AG09319 (cell line): ENCODE results near the gene AAMP.

Experiments
- DNase-seq: peaks from one replicate; pipeline ENCODE4 v3.0.0-alpha.2; 2010; ENCODE audit warnings: low read depth; ENCODE audit errors: extremely low read depth
- TF ChIP-seq, protein P1 (sequence below): IDR thresholded peaks from 2 replicates; pipeline ENCODE4 v1.5.1; 2011; ENCODE audit warnings: low read depth, mild to moderate bottlenecking, inconsistent platforms, low read length, moderate library complexity

Gene AAMP

DNA sequence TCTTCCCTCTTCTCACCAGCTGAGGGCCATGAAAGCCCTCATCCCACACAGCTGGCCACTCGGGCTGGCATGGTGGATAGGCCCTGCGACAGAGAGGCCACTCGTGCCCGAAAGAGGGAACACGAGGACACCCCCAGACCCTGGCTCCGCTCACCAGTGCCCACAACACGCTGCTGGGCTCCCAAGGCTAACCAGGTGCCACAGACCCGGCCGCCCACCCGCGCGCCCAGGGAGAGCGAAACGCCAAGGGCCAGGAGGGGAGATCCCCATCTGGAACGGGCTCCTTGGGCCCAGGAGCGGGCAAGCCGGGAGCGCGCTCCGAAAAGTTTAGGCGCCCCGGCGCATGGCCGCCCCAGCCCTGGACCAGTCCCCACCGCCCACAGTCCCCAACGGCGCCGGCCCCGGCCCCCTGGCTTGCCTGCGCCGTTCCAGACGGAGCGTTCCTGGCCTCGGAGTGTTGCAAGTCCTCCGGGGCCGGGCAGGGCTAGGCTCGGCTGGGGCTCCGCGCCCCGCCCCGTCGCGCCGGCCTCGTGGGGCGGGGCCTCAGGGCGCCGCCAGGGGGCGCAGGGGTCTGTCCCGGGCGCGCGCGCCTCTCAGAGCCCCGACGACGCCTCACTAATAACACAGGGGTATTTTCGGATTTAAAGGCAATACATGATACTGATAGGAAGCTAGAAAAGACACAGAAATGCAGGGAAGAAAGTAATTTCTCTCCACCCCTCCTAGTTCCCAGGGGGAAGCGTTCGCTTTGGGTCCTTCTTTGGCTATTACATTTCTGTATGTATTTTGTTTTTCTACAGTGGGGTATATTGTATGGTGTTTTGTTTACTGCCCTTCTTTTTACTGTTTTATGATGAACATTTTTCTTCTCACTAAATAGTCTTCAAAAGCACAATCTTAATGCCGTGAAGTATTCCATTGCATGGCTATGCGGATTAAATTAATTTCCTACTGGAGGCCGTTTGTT lies 22.4 kb upstream of the AAMP start, which contains the start of gene TMBIM1:
TSS of gene TMBIM1 (minus strand) at position 456 of the 967 bp plus-strand sequence. CDS start 10,362 bp downstream, outside the sequence.
- TF ChIP-seq, protein P1, sequence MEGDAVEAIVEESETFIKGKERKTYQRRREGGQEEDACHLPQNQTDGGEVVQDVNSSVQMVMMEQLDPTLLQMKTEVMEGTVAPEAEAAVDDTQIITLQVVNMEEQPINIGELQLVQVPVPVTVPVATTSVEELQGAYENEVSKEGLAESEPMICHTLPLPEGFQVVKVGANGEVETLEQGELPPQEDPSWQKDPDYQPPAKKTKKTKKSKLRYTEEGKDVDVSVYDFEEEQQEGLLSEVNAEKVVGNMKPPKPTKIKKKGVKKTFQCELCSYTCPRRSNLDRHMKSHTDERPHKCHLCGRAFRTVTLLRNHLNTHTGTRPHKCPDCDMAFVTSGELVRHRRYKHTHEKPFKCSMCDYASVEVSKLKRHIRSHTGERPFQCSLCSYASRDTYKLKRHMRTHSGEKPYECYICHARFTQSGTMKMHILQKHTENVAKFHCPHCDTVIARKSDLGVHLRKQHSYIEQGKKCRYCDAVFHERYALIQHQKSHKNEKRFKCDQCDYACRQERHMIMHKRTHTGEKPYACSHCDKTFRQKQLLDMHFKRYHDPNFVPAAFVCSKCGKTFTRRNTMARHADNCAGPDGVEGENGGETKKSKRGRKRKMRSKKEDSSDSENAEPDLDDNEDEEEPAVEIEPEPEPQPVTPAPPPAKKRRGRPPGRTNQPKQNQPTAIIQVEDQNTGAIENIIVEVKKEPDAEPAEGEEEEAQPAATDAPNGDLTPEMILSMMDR: peak; percentile 48
- no peak for DNase-seq

DNA sequence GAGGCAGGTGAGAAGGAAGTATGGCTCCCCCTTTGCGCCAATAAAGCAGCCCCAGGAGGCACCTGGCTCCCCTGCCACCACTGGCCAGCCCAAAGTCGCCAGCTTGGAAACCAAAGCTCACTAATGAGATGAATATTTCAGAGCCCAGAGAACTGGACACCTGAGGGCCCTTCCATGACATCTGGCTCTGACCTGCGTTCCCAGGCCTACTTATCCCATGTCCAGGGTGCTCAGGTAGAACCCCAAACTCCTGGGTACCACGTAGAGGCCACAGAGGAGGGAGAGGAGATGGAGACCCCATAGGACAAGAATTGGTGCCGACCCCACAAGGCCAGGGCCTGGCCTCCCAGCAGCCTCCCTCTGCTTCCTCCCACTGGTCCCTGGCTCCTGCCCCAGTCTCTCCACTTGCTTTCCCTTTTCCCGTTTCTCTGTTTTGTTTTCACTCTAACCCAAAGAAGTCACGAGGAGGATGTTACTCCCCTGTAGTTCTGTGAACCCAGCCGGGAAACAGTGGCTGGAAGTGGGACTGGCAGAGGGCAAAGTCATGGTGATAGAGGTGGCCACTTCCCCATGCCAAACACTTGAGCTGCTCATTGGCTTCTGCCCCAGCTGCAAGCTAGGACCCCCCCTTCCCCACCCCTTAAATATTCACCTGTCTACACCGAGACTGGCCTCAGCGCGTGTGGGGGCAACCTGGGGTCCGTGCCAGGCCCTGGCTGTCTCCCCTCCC lies 21.5 kb upstream of the AAMP start:
- no peak for DNase-seq
- TF ChIP-seq, protein P1: no peak

DNA sequence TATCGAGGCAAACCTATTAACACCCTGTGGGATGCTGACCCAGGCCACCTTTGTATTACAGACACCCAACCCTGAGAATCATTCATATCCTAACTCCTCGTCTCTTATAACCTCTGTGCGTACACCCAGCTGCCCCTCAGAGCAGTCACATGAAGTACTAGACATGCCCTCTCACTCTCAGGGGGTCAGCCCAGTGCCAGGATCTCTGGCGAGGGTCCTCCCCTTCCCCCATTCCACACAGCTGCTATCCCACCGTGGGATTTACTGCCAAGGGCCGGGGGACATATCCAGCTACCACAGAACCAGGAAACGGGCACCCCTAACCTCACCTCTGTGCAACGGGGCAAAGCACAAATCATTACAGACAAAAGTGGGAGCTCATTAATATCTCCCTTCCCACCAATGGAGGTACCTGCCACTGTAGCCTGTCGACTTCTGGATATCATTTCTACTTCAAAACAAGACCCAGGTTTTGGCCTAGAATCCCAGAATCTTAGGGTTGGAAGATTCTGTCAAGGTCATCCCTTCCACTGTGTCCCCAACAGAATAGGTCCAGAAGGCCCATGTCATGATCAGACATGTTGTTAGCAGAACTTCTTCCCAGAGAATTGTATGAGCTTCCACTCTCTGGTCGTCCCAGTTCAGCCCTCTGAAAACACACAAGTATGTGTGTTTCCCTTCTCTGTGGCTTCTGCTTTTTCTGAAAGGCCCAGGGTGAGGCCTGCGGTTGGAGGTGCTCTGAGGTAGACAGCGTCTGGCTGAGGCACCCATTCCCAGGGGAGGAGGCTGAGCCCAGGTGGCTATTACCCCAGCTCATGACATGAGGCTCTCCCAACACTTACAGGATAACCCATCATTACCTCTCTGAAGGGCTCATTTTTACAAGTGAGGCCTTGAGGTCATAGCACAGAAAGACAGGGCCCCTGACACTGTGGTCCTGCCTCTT lies 20.7 kb upstream of the AAMP start:
- TF ChIP-seq, protein P1: no peak
- DNase-seq: no peak

DNA sequence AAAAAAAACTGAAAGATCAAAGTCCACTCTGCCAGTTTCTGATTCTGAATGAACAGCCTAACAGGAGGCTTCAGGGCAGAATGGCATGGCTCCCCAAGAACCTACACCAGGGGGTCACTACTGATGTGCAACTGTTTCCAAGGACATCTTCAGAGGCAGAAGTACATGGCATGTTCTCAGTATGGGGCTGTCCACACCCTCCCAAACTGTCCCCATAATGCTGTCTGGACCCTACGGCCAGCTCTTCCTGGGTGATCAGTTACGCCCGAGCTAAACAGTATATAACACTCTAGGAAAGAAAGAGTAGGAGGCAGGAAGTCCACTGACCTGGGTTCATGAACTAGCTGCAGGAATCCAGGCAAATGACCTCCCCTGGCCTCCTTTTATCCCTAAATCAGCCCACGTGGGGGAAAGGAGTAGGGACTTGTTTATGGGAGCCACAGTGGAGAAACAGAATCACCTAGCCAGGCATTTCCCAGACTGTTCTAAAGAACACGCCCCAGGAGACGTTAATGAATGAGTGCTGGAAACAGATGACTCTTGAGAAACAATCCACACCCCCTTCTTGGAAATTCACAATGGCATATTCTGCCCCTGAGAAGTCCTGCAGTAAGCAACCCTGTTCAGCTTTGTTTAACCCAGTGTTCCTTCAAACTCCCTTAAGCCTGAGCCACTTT lies 19.8 kb upstream of the AAMP start:
- DNase-seq: no peak
- TF ChIP-seq, protein P1: no peak

DNA sequence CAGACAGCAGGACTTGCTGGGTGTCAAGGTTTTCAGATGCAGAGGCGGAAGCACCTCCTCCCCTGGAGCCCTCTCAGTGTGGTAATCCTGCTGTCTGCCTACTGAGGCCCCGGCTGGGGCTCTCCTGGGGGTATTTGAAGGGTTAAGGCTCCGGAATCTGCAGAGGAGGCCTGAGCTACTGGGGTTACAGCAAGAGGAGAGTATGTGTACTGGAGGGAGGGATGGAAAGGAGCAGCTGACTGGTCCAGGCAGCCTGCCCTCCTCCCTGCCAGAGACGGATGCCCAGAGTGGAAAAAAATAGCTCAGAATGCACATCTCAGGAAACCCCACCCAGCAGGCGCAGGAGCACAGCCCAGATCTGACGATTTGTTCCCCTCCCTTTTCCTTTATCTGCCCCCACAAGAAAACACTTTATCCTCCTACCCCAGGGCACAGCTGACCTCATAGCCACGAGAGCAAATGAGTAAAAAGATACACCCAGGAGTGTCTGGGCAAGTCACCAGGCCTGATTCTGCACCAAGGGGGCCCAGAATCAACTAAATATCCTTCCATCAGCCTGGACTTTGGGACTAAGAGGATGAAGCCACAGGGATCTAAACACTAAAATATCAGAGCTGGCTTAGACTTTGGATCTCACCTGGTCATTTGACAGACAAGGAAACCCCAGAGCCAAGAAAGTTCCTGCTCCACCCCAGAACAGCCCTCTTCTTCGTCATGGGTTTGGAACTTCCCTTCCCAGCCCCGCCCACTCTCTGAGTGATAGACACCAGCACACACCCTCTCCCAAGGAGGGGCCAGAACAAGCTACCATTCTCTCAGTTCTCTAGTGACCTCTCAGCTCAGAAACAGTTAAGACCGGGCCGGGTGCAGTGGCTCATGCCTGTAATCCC lies 16.9 kb upstream of the AAMP start:
- peak; percentile 87 for DNase-seq
- TF ChIP-seq, protein P1: no peak

DNA sequence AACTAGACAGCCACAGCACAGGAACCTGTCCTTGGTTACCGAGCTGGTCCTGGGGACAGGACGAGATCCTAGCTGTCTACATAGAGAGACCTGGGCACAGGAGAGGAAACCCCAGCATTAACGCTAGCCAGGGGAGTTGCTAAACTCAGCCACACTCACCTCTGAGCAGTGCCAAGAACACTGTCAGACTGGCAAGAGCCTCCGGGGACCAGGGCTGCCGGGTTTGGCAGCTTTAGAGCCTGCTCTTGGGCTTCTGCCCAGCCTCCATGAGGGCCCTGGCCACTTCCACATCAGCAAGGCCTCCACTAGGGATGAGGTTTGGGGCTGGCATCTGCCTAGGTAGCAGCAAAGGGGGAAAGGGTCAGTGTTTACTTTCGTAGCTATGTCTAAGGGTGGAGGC lies 15.7 kb upstream of the AAMP start:
- TF ChIP-seq, protein P1: no peak
- no peak for DNase-seq
